ENCODE results near the gene PHRF1.
"Not testable (repeated sequence)": the region's sequence is repeated elsewhere in the genome, so short reads cannot be mapped to it uniquely, and the experiment has no call there.

PHRF1 gene

GRCh38 chr11:636511-637332 lies 60.5 kb downstream of the PHRF1 start, which contains the start of gene DRD4:
Gene DRD4 (plus strand): TSS chr11:637269. CDS start chr11:637305, 36 bp downstream.
- DNase-seq: no peak

DNA sequence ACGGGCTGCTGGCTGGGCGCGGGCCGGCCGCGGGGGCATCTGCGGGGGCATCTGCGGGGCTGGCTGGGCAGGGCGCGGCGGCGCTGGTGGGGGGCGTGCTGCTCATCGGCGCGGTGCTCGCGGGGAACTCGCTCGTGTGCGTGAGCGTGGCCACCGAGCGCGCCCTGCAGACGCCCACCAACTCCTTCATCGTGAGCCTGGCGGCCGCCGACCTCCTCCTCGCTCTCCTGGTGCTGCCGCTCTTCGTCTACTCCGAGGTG lies 61.0 kb downstream of the PHRF1 start:
- no peak for DNase-seq

GRCh38 chr11:637593-638521 lies 61.6 kb downstream of the PHRF1 start:
- no peak for DNase-seq

DNA sequence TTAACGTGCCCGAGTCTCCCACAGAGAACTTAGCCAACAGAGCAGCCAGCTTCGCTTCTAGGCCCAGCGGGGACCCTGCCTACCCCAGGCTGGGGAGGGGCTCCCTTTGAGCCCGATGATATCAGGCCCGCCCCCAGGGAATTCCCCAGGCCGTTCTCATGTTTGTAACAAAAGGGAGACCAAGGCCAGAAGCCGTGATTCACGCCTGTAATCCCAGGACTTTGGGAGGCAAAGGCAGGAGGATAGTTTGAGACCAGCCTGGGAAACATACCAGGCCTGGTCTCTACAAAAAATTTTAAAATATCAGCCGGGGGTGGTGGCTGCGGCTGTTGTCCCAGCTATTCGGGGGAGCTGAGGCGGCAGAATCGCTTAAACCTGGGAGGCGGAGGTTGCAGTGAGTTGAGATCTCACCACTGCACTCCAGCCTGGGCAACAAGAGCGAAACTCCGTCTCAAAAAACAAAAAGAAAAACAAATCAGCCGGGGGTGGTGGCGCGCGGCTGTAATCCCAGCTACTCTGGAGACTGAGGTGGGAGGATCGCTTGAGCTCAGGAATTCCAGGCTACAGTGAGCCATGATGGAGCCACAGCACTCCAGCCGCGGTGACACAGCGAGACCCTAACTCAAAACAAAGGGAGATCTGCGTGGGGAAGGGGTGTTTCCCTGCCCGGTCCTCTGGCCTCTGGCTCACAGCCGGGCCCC lies 62.5 kb downstream of the PHRF1 start:
- DNase-seq: no peak

- no peak for DNase-seq
These were observed 63.2 kb downstream of the PHRF1 start for GRCh38 chr11:639332-639955.

- DNase-seq: no peak
These were observed 63.9 kb downstream of the PHRF1 start for GRCh38 chr11:640021-640706.

GRCh38 chr11:641806-642370 lies 65.6 kb downstream of the PHRF1 start:
- no peak for DNase-seq

- no peak for DNase-seq
These were observed 67.1 kb downstream of the PHRF1 start for GRCh38 chr11:643366-643765.

GRCh38 chr11:643849-644738 lies 67.8 kb downstream of the PHRF1 start:
- DNase-seq: no peak

DNA sequence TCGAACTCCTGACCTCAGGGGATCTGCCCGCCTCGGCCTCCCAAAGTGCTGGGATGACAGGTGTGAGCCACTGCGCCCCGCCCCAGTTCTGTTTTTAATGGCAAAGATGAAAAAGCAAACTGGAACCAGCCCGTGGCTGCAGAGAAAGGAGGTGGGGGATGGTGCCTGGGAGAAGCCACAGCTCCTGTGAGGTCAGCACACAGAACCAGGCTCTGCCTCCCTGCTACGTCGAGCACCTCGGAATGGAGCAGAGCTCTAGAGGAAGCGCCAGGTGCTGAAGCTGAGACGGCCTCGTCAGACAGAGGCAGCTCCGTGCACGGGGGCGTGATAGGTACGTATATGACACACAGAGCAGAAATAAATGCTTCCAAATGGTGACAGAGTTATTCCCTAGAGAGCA lies 69.3 kb downstream of the PHRF1 start:
- DNase-seq: no peak

GRCh38 chr11:646214-646613 lies 69.9 kb downstream of the PHRF1 start:
- DNase-seq: no peak

DNA sequence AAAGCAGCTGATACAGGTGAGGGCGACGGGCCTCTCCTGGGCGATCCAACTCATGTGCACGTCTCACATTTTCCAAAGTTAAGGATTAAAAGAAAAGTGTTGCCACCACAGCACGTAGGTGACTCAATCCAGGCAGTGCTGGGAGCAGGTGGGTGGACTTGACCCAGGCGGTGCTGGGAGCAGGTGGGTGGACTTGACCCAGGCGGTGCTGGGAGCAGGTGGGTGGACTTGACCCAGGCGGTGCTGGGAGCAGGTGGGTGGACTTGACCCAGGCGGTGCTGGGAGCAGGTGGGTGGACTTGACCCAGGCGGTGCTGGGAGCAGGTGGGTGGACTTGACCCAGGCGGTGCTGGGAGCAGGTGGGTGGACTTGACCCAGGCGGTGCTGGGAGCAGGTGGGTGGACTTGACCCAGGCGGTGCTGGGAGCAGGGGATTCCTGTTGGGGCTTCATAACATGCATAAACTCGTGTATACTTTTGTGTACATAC lies 71.4 kb downstream of the PHRF1 start:
- DNase-seq: not testable (repeated sequence)

DNA sequence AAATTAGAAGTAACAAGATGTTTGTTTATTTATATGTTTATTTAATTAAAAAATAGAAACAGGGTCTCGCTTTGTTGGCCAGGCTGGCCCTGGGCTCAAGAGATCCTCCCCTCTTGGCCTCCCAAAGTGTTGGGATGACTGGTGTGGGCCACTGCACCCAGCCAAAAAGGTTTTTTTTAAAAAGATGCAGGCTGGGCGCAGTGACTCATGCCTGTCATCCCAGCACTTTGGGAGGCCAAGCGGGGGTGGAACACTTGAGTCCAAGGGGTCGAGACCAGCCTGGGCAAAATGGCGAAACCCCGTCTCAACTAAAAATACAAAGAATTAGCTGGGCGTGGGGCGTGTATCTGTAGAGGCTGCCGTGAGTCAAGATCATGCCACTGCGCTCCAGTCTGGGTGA lies 74.2 kb downstream of the PHRF1 start:
- DNase-seq: no peak

DNA sequence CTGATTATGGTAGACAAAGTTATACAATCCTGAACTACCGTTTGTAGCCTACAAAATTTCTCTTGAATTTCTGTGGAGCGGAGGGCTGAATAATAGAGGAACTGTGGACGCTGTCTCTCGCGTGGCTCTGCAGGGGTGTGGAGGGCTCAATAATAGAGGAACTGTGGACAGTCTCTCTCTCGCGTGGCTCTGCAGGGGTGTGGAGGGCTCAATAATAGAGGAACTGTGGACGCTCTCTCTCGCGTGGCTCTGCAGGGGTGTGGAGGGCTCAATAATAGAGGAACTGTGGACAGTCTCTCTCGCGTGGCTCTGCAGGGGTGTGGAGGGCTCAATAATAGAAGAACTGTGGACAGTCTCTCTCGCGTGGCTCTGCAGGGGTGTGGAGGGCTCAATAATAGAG lies 76.9 kb downstream of the PHRF1 start:
- DNase-seq: not testable (repeated sequence)

DNA sequence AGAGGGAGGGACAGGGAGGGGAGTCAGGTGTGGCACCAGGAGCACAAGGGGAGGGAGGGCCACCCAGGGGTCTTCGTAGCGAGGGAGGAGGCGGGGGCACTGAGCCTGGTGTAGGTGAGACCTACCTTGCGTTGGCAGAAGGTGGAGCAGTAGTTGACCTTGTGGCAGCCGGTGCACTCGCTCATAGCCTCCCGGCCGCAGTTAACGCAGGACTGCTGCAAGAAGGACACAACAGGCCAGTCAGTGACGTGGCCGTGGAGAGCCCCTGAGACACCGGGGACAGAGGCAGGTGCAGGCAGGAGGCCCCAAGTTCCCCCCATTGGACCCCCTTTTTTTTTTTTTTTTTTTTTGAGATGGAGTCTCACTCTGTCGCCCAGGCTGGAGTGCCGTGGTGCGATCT lies 77.6 kb downstream of the PHRF1 start:
- no peak for DNase-seq

DNA sequence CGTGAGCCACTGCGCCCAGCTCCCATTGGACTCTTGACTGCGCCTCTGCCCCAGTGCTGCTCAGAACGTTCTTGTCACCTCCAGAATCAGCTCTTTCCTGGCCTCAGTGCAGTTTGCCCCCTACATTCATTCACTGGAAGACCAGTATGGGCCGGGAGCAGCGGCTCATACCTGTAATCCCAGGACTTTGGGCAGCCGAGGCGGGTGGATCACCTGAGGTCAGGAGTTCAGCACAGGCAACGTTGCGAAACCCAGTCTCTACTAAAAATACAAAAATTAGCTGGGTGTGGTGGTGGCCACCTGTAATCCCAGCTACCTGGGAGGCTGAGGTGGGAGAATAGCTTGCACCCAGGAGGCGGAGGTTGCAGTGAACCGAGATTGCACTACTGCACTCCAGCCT lies 78.2 kb downstream of the PHRF1 start:
- DNase-seq: not testable (repeated sequence)

DNA sequence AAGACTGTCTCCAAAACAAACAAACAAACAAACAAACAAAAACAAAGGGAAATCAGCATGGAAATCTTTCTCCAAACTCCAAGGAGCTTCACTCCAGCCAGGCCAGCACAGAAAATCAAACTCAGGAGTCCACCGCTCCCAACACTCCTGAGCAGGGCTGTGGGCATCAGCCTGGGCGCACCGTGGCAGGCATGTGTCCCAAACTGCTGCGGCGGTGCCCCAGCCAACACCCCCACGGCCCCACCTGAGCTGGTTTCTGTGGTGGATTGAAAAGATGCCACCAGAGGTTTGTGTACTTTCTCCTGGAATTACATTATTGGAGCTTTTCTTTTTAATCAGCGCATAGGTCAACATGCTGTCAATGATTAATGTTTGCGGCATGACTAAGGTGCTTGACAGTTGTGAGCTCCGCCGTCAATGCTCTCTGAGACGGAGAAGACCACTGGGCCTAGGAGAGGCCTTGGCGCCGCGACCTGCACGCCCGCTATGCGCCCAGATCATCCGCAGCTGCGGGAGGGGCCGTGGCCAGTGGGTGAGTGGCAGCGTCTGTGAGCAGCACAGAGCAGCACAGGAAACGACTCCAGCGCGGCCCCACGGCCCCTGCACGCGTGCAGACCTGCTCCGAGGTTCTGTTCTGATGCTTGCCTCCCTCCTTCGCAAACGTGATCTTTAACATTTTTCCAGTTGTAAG lies 78.9 kb downstream of the PHRF1 start:
- DNase-seq: no peak

DNA sequence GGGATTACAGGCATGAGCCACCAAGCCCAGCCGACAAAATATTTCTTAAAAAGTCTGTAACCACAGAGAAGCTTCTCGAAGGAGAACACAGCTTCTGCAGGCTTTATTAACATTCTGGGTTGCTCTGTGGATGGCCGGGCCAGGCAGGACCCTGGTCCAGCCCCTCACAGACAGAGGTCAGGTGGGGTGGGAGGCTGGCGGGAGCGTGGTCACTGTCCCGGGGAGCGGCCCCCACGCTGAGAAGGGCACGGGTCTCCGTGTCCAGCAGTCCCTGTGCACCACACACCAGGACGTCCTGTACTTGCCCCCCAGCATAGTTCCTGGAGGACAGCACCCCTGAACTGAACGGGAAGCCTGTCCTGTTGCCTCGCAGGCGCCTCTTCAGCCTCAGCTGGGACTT lies 80.2 kb downstream of the PHRF1 start:
- no peak for DNase-seq

GRCh38 chr11:656866-657265 lies 80.6 kb downstream of the PHRF1 start:
- no peak for DNase-seq

DNA sequence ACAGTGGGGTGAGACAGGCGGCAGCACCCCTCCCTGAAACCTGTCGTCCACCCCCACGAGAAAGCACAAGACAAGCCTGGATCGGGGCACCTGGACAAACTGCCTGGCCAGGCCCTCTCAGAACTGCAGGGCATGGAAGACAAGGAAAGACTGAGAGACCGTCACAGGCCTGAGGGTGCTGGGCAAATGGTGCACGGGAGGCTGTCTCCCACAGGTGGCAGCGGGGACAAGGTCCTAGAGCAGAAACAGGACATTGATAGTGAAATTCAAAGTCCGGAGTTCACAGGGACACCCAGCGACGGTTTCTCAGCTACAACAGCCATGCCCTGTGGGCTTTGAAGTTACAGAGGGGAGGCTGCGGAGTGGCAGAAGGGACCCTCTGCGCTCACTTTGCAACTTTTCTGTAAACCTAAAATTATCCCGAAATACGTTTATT lies 81.4 kb downstream of the PHRF1 start:
- DNase-seq: no peak

Measured in CD4-positive, alpha-beta T cell treated with Interleukin-4 for 4 hours (primary cell).